ENCODE measurements around the gene LRRC7. TPM values are rescaled to one million over a fixed set of nuclear protein-coding genes. Genes with fewer than 3 reads are reported as not detected.

Gene LRRC7
- total and polyA plus RNA-seq, 8 donors, result 0.12 to 2.2 (median 0.90) TPM

GRCh38 chr1:70117046-70117445, 549.3 kb downstream of the LRRC7 start:
- FAIRE-seq (no peak), ATAC-seq (no peak), DNase-seq (no peak)
- no peak overlapping the region for H3K27ac ChIP-seq
- no peaks in the 10 kb centered on the region for H3K27me3 ChIP-seq
- no peak overlapping the region for H3K4me3 ChIP-seq
- intact Hi-C loops (cut with DNase I), result no loop called here
- no peaks in the 10 kb centered on the region for H3K9me3 ChIP-seq
- TF ChIP-seq CTCF (IDR thresholded peaks at IDR 0.05), result no peak
- H3K36me3 ChIP-seq, result no peaks in the 10 kb centered on the region
- H3K4me1 ChIP-seq, result no peaks in the 10 kb centered on the region

GRCh38 chr1:70134148-70134547, 566.4 kb downstream of the LRRC7 start:
- no peak for TF ChIP-seq CTCF (IDR thresholded peaks at IDR 0.05)
- no peak for FAIRE-seq
- ATAC-seq, result no peak
- H3K36me3 ChIP-seq, result no peaks in the 10 kb centered on the region
- H3K4me3 ChIP-seq, result no peak overlapping the region
- 57 to 60% methylated on average over 3 of the region's 3 CpGs for WGBS, 2 donors
- no peaks in the 10 kb centered on the region for H3K9me3 ChIP-seq
- no peaks in the 10 kb centered on the region for H3K4me1 ChIP-seq
- H3K27ac ChIP-seq, result no peak overlapping the region
- DNase-seq, result no peak
- intact Hi-C loops (cut with DNase I), result loop anchor here in 2 of 3 donors (5.0 to 10.0 kb wide), 2 partner anchors 378 to 381 kb away; no protein-coding TSS in a partner anchor
- H3K27me3 ChIP-seq, result no peaks in the 10 kb centered on the region

- no peak overlapping the region for H3K27ac ChIP-seq
- no peaks in the 10 kb centered on the region for H3K9me3 ChIP-seq
- H3K4me3 ChIP-seq, result no peak overlapping the region
- no peak for TF ChIP-seq CTCF (IDR thresholded peaks at IDR 0.05)
- H3K27me3 ChIP-seq, result no peaks in the 10 kb centered on the region
- no peaks in the 10 kb centered on the region for H3K4me1 ChIP-seq
- intact Hi-C loops (cut with DNase I), result no loop called here
- DNase-seq, result no peak
- H3K36me3 ChIP-seq, result peaks cover 0 to 3% (median 0%) of the 10 kb centered on the region in 3 donors
- no peak for ATAC-seq
- no peak for FAIRE-seq
Observed at GRCh38 chr1:70140343-70140742, 572.6 kb downstream of the LRRC7 start.

- intact Hi-C loops (cut with DNase I), result no loop called here
- Histone ChIP-seq H3K27me3 (no peaks in the 10 kb centered on the region), H3K36me3 (peaks cover 0 to 3% (median 0%) of the 10 kb centered on the region in 3 donors), H3K27ac (no peak overlapping the region), H3K4me1 (no peaks in the 10 kb centered on the region), H3K4me3 (no peak overlapping the region), H3K9me3 (no peaks in the 10 kb centered on the region)
- FAIRE-seq (no peak), DNase-seq (no peak), ATAC-seq (no peak)
- no peak for TF ChIP-seq CTCF (IDR thresholded peaks at IDR 0.05)
- 77 to 82% methylated on average over 3 of the region's 3 CpGs for whole genome bisulfite sequencing, 2 donors
Observed at GRCh38 chr1:70140894-70141293, 573.2 kb downstream of the LRRC7 start.

GRCh38 chr1:70142075-70142474, 574.4 kb downstream of the LRRC7 start:
- ATAC-seq (no peak), FAIRE-seq (no peak), DNase-seq (no peak)
- intact Hi-C loops (cut with DNase I), result no loop called here
- WGBS, 2 donors, result 43 to 72% methylated on average over 2 of the region's 2 CpGs
- H3K4me1 ChIP-seq, result no peaks in the 10 kb centered on the region
- no peak overlapping the region for H3K4me3 ChIP-seq
- no peaks in the 10 kb centered on the region for H3K27me3 ChIP-seq
- no peaks in the 10 kb centered on the region for H3K9me3 ChIP-seq
- H3K27ac ChIP-seq, result no peak overlapping the region
- TF ChIP-seq CTCF (IDR thresholded peaks at IDR 0.05), result no peak
- H3K36me3 ChIP-seq, result peaks cover 0 to 3% (median 0%) of the 10 kb centered on the region in 3 donors

All from pancreas (tissue), 10 donors.